ENCODE measurements around the gene FGFRL1. TPM values are rescaled to one million over a fixed set of nuclear protein-coding genes. Genes with fewer than 3 reads are reported as not detected.

The FGFRL1 gene
- total RNA-seq, 2 donors from 2014 or later, result 16.0 to 34.7 TPM

DNA sequence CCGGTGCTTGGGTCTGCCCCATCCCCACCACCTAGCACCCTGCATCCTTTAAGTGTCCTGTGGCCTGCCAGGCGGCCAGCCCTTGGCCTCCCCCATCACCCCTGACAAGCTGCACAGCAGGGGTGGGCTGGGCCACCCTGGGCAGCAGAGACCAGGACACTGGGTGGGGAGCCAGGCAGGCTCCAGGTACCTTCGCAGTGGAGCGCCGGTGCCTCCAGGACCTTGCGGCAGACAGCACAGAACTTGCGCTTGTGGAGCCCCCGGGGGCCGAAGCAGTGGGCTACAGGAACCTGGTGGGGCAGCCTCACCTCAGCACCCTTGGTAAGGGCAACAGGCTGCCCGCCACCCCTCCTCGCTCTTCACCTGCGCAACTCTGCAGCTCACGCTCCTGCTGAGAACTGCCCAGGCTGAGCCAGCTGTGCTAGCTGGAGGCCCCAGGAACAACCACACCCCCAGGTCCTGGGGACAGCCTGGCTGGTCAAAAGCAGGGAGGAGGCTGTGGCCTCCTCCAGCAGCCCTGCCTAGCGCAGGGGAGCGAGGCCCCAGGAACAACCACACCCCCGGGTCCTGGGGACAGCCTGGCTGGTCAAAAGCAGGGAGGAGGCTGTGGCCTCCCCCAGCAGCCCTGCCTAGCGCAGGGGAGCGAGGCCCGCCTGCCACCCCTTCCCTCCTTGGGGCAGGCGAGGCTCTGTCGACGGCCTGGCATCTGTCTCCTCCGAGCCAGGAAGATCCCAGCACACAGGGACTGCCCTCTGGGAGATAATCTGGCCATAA is 42.6 kb upstream of the FGFRL1 start:
- Histone ChIP-seq H3K4me1 (peaks cover 20% of the 10 kb centered on the region), H3K36me3 (peaks cover 3% of the 10 kb centered on the region), H3K9me3 (no peaks in the 10 kb centered on the region), H3K27me3 (no peaks in the 10 kb centered on the region), H3K4me3 (no peak overlapping the region), H3K27ac (no peak overlapping the region), H3K9ac (ENCODE audit: low read depth in 2 of 2, low read length in 2 of 2) (peak overlapping the region in 1 of 2 donors; percentile 21)
- TF ChIP-seq, protein P1, sequence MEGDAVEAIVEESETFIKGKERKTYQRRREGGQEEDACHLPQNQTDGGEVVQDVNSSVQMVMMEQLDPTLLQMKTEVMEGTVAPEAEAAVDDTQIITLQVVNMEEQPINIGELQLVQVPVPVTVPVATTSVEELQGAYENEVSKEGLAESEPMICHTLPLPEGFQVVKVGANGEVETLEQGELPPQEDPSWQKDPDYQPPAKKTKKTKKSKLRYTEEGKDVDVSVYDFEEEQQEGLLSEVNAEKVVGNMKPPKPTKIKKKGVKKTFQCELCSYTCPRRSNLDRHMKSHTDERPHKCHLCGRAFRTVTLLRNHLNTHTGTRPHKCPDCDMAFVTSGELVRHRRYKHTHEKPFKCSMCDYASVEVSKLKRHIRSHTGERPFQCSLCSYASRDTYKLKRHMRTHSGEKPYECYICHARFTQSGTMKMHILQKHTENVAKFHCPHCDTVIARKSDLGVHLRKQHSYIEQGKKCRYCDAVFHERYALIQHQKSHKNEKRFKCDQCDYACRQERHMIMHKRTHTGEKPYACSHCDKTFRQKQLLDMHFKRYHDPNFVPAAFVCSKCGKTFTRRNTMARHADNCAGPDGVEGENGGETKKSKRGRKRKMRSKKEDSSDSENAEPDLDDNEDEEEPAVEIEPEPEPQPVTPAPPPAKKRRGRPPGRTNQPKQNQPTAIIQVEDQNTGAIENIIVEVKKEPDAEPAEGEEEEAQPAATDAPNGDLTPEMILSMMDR (IDR thresholded peaks at IDR 0.05), result no peak
- intact Hi-C loops (cut with DNase I), result no loop called here
- no peak for DNase-seq

DNA sequence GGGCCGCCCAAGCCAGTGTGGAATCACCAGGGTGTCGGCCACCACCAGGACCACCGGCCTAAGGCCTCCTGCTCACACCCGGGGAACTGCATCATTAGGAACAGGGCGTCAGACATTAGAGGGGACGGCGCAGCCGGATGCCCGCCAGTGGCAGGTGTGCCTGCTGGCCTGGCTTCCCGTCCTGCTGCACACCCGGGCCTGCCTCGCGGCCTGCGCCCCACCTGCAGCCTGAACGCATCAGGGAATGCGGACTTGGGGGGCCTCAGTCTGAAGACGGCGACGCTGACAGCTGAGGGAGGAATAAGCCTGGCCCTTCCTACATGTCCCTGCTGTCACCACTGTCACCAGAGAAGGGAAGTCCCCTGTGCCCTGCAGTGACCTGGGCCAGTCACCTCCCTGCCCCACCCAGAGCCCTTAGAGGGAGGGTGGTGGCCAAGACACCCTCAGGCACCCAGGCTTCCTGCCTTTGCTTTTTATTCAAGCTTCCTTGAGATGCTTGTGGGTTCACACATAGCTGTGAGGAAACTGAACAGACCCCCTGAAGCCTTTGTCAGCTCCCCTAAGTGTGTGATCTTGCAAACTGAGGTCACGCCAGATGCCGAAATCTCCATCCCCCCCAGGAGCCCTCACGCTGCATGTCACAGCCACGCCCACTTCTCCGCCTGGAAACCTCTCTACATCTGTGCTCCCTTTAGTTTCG is 41.2 kb upstream of the FGFRL1 start:
- Histone ChIP-seq H3K27ac (no peak overlapping the region), H3K4me1 (peaks cover 20% of the 10 kb centered on the region), H3K4me3 (no peak overlapping the region), H3K36me3 (peaks cover 3% of the 10 kb centered on the region), H3K9ac (ENCODE audit: low read depth in 2 of 2, low read length in 2 of 2) (peak overlapping the region in 1 of 2 donors; percentile 93), H3K9me3 (no peaks in the 10 kb centered on the region), H3K27me3 (no peaks in the 10 kb centered on the region)
- TF ChIP-seq, protein P1 (IDR thresholded peaks at IDR 0.05), result no peak
- intact Hi-C loops (cut with DNase I), result no loop called here
- DNase-seq, result peak; percentile 46

DNA sequence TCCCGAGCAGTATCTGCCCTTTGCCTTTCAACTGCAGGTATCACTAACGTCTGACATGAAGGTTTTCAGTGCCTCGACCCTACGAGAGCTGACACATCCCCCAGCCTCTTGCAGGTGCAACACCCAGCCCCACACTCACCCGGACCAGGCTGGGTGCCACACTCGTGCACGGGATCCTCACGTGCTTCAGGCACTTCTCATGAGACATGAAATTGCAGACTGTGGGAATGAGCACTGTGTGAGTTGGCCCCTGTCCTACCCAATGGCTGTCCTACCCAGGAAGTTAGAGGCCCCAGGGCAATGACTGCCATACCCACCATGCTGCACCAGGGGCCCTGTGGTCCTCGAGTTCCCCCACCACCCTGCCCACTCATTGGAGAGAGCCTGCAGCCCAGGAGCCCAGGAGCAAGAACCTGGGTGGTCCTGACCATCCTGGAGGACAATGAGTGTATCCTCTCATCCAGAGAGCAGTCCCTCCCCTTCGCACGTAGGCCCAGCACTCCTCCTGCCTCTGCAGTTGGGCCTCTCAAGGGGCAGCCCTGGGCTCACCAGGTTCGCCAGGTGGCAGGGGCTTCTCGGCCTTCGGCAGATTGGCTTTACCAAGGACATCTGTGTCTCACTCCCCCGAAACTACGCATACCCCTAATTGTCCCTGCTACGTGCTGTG is 40.4 kb upstream of the FGFRL1 start:
- H3K27me3 ChIP-seq, result no peaks in the 10 kb centered on the region
- TF ChIP-seq, protein P1 (IDR thresholded peaks at IDR 0.05), result no peak
- H3K9ac ChIP-seq (ENCODE audit: low read depth in 2 of 2, low read length in 2 of 2), result peak overlapping the region; percentile 28 to 93
- H3K9me3 ChIP-seq, result no peaks in the 10 kb centered on the region
- H3K27ac ChIP-seq, result peak overlapping the region; percentile 59
- peaks cover 20% of the 10 kb centered on the region for H3K4me1 ChIP-seq
- intact Hi-C loops (cut with DNase I), result no loop called here
- DNase-seq, result peak; percentile 52
- peaks cover 3% of the 10 kb centered on the region for H3K36me3 ChIP-seq
- peak overlapping the region; percentile 2 for H3K4me3 ChIP-seq

DNA sequence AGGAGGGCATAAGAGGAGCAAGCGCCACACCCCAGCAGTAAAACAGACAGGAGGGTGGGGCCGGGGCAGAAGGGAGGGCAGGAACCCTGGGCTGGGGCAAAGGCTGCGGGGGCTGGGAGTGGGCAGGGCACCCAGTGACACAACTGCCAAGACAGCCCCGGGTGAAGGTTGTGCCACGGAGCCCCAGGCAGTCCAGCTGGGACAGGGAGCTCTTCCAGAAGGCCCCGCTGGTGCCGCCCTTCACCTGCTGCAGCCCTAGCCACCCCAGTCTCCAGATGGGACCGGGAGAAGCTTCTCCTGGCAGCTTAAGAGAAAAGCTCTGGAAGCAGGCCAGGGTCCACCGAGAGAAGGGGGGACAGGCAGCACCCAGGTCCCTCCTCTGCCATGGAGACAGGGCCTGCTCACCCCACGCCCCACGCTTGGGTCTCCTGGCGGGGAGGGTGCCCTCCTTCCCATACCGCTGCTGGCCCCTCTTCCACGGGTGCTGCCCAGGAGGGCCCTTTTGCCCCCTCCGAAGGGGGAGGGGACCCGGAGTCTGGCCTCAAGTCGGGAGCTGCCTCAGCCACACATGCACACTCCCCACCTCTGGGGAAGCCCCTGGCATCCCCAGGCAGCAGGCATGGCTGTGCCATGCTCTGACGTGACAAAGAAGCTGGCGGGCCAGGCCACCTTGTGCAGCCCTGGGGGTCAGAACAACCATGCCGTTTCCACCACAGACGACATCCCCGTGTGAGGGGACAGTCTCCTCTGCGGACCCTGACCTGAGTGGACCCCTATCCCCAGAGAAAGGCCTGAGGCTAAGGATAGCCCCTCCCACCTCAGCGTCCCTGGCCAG is 39.5 kb upstream of the FGFRL1 start:
- peak overlapping the region; percentile 86 to 93 for H3K9ac ChIP-seq (ENCODE audit: low read depth in 2 of 2, low read length in 2 of 2)
- peak; percentile 95 for DNase-seq
- peak overlapping the region; percentile 59 for H3K27ac ChIP-seq
- TF ChIP-seq, protein P1 (IDR thresholded peaks at IDR 0.05), result no peak
- no peaks in the 10 kb centered on the region for H3K36me3 ChIP-seq
- H3K9me3 ChIP-seq, result no peaks in the 10 kb centered on the region
- no peaks in the 10 kb centered on the region for H3K27me3 ChIP-seq
- H3K4me1 ChIP-seq, result peaks cover 20% of the 10 kb centered on the region
- peak overlapping the region; percentile 94 for H3K4me3 ChIP-seq
- intact Hi-C loops (cut with DNase I), result no loop called here

All from colonic mucosa (tissue), 4 donors.